Effector memory CD8-positive, alpha-beta T cell (primary cell): Measurements from ENCODE around the gene SYNGAP1.
"Not testable (repeated sequence)": the region's sequence is repeated elsewhere in the genome, so short reads cannot be mapped to it uniquely, and the experiment has no call there.

Source experiments
- ATAC-seq: fragments of 150-1000 bp; cut with Tn5 transposase; replicated peaks from 2 replicates; pipeline ENCODE4 v1.10.0; 2021; ENCODE audit warnings: mild to moderate bottlenecking, moderate library complexity
- DNase-seq, 3 experiments: peaks; one replicate each; pipeline ENCODE4 v3.0.0; 2021
- H3K27ac Mint-ChIP-seq, 2 donors: one replicate each; pipeline ENCODE4 v1.8.0; 2022; ENCODE audit warnings: mild to moderate bottlenecking in 2 of 2, mixed read lengths in 2 of 2, moderate library complexity in 2 of 2
- H3K27me3 Mint-ChIP-seq, 2 donors: one replicate each; pipeline ENCODE4 v1.8.0; 2022; ENCODE audit warnings: mixed read lengths in 2 of 2
- H3K36me3 Mint-ChIP-seq: one replicate; pipeline ENCODE4 v1.8.0; 2022; ENCODE audit warnings: mild to moderate bottlenecking, moderate library complexity, mixed read lengths; ENCODE audit not compliant: insufficient read depth
- H3K4me1 Mint-ChIP-seq, 2 donors: one replicate each; pipeline ENCODE4 v1.8.0; 2022; ENCODE audit warnings: low read depth in 2 of 2, mixed read lengths in 2 of 2
- H3K4me3 Mint-ChIP-seq, 2 donors: one replicate each; pipeline ENCODE4 v1.8.0; 2022; ENCODE audit warnings: mild to moderate bottlenecking in 2 of 2, mixed read lengths in 2 of 2, moderate library complexity in 2 of 2
- H3K9me3 Mint-ChIP-seq, 2 donors: one replicate each; pipeline ENCODE4 v1.8.0; 2022; ENCODE audit warnings: mixed read lengths in 2 of 2
- total RNA-seq, 9 experiments: gene quantifications; one replicate each; lab custom pipeline; 2026; lab: John Stamatoyannopoulos, UW

SYNGAP1 gene
- total RNA-seq = 5.9 to 60.5 (median 24.5) reads per million in 9 experiments

DNA sequence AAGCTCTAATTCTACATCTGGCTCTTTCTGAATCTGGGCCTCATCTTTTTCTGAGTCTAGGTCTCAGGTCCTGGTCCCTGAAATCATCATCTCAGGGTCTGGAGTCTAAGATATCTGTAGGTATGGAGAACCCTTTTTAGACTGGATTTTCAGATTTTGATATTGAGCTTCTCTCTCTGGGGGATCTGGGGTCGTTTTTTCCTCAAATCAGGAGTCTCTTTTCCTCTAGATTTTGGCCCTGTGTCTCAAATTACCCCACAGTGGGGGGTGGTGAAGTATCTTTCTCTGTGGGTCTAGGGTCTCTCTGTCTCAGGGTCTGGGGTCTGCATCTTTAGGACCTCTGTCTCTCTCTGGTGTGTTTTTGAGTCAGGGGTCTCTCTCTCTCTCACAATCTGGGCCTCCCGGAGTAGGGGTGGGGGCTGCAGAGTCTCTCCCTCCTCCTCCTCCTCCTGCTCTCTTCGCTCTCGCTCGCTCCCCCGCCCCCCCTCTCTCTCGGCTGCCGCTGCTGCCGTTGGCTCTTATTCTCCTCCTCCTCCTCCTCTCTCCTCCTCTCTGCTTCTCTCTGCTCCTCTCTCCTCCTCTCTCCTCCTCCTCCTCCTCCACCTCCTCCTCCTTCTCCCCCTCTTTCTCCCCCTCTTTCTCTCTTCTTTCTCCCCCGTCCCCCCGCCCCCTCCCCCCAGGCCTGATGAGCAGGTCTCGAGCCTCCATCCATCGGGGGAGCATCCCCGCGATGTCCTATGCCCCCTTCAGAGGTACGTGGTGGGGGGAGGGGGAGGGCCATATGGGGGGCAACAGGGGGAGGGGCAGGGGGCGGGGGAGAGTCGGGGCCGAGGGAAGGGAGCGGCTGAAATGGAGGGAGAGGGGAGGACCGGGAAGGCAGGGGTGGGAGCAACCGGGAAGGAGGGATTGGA lies at the start of gene SYNGAP1:
Gene SYNGAP1, plus strand, starts transcription at position 486 of the 911 bp plus-strand sequence. Its CDS starts 200 bp downstream, at position 686.
- H3K9me3 Mint-ChIP-seq = no peaks in the 10 kb centered on the region
- peak within 1 kb of the TSS; percentile 94 to 97 for H3K4me3 Mint-ChIP-seq
- DNase-seq (no peak), ATAC-seq (no peak)
- H3K27me3 Mint-ChIP-seq = no peaks in the 10 kb centered on the region
- H3K4me1 Mint-ChIP-seq = peaks cover 51 to 55% of the 10 kb centered on the region in 2 donors
- peaks cover 51% of the 10 kb centered on the region for H3K36me3 Mint-ChIP-seq
- H3K27ac Mint-ChIP-seq = peak within 1 kb of the TSS; percentile 98 to 100

DNA sequence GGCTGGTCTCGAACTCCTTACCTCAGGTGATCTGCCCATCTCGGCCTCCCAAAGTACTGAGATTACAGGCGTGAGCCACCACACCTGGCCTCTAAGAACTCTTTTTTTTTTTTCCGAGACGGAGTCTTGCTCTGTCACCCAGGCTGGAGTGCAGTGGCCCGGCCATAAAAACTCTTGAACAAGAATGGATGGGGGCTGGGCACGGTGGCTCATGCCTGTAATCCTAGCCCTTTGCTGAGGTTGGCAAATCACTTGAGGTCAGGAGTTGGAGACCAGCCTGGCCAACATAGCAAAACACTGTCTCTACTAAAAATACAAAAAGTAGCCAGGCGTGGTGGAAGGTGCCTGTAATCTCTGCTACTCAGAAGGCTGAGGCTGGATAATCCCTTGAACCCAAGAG lies 48.0 kb upstream of the SYNGAP1 start:
- peaks cover 9 to 25% of the 10 kb centered on the region in 2 donors for H3K4me1 Mint-ChIP-seq
- H3K9me3 Mint-ChIP-seq, H3K36me3 Mint-ChIP-seq, ATAC-seq, H3K27me3 Mint-ChIP-seq, H3K27ac Mint-ChIP-seq, DNase-seq, H3K4me3 Mint-ChIP-seq: not testable (repeated sequence)

DNA sequence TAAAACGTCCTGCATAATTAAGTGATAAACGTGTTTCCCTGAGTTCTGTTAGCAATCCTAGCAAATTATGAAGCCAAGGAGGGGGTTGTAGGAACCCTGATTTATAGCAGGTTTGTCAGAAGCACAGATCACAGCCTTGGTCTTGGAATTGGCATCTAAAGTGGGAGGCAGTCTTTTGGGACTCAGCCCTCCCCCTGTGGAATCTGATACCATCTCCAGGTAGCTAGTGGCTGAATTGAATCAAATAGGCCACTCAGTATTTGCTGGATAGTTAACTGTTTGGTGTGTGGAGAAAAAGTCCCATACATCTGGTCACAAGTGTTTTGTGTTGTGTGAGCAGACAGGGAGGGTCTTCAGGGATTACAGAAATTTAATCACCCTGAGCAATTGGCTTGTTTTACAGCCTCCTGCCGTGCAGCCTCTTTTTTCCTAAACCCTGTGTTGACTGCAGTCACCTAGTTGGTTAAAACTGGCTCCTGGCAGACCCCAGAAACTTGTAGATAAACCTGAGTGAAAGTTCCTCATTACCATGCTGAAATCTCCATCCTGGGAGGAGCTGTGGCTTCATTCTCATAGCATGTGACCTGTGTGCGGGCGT lies 47.2 kb upstream of the SYNGAP1 start:
- H3K9me3 Mint-ChIP-seq = no peaks in the 10 kb centered on the region
- no peak overlapping the region for H3K4me3 Mint-ChIP-seq
- peaks cover 4% of the 10 kb centered on the region for H3K36me3 Mint-ChIP-seq
- peak overlapping the region in 1 of 2 donors; percentile 94 for H3K27ac Mint-ChIP-seq
- no peaks in the 10 kb centered on the region for H3K27me3 Mint-ChIP-seq
- no peak for ATAC-seq
- DNase-seq = no peak
- H3K4me1 Mint-ChIP-seq = peaks cover 9 to 25% of the 10 kb centered on the region in 2 donors

DNA sequence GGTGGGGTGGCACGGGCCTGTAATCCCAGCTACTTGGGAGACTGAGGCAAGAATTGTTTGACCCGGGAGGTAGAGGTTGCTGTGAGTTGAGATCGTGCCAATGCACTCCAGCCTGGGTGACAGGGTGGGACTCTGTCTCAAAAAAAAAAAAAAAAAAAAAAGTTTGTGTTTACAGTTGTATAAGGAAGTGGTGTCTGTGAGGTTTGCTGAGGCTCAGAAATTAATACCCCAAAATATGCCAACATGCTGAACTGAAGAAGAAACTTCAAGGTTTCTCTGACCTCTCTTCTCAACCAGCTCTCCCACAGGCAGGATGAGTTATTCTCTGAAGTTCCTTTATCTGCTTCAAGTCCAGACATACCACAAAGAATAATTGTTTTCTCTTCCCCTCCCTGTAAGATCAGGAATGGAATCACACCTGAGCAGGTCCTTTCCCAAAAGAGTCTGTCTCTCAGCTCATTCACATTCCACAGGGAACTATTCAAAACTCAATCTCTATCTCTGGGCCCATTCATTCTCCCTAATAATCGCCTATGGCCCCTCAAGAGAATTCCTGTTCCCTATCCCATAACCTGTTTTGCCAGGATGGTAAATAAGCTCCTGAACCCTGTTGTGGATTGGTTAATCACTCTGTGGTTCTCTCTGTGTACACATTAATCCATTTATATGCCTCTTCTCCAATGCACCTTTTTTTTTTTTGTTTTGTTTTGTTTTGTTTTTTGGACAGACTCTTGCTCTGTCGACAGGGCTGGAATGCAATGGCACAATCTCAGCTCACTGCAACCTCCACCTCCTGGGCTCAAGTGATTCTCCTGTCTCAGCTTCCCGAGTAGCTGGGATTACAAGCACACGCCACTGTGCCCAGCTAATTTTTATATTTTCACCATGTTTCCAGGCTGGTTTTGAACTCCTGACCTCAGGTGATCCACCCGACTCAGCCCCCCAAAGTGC lies 45.6 kb upstream of the SYNGAP1 start:
- Mint-ChIP-seq H3K4me1 (peaks cover 9 to 25% of the 10 kb centered on the region in 2 donors), H3K27me3 (no peaks in the 10 kb centered on the region), H3K27ac (peak overlapping the region; percentile 92 to 94), H3K9me3 (no peaks in the 10 kb centered on the region), H3K4me3 (peak overlapping the region; percentile 22 to 25), H3K36me3 (peaks cover 4% of the 10 kb centered on the region)
- ATAC-seq (peak; percentile 81), DNase-seq (peak in 1 of 3 experiments; percentile 11)

DNA sequence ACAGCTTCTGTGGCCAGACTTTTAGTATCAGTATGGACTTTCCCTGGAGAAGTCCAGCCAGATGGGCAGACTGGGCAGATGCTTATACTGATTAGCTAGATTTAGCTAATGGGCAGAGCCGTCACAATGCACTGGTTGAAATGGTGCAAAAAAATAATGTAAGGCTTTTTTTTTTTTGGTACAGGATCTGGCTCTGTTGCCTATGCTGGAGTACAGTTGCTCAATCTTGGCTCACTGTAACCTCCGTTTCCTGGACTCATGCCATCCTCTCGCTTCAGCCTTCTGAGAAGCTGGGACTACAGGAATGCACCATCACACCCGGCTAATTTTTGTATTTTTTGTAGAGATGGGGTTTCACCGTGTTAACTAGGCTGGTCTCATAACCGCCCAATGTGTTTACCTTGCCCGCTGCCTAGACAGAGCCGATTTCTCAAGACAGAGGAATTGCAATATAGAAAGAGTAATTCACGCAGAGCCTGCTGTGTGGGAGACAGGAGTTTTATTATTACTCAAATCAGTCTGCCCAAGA lies 44.7 kb upstream of the SYNGAP1 start:
- Mint-ChIP-seq H3K9me3 (no peaks in the 10 kb centered on the region), H3K27me3 (no peaks in the 10 kb centered on the region), H3K4me3 (peak overlapping the region in 1 of 2 donors; percentile 25), H3K36me3 (peaks cover 4% of the 10 kb centered on the region), H3K27ac (peak overlapping the region; percentile 92 to 94), H3K4me1 (peaks cover 9 to 25% of the 10 kb centered on the region in 2 donors)
- no peak for ATAC-seq
- DNase-seq = no peak

DNA sequence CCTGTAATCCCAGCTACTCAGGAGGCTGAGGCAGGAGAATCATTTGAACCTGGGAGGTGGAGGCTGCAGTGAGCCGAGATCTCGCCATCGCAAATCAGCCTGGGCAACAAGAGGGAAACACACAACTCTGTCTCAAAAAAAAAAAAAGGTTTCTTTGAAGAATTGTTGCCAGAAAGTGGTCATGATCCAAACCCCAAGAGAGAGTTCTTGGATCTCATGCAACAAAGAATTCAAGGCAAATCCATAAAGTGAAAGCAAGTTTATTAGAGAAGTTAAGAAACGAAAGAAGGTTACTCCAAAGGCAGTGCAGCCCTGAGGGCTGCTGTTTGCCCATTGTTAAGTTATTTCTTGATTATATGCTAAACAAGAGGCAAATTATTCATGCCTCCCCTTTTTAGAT lies 42.7 kb upstream of the SYNGAP1 start:
- ATAC-seq (no peak), DNase-seq (no peak)
- Mint-ChIP-seq H3K36me3 (peaks cover 4% of the 10 kb centered on the region), H3K4me1 (peaks cover 9 to 25% of the 10 kb centered on the region in 2 donors), H3K4me3 (no peak overlapping the region), H3K27me3 (no peaks in the 10 kb centered on the region), H3K9me3 (no peaks in the 10 kb centered on the region), H3K27ac (no peak overlapping the region)

DNA sequence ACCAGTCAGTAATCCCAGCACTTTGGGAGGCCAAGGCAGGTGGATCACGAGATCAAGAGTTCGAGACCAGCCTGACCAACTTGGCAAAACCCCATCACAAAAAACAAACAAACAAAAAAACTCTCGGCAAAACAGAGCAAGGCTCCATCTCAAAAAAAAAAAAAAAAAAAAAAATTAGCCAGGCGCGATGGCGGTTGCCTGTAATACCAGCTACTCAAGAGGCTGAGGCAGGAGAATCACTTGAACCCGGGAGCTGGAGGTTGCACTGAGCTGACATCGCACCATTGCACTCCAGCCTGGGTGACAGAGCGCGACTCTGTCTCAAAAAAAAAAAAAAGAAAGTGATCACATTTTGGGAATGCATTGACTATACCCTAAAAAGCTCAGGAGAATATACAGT lies 40.7 kb upstream of the SYNGAP1 start:
- H3K4me3 Mint-ChIP-seq, H3K27me3 Mint-ChIP-seq, DNase-seq, ATAC-seq, H3K9me3 Mint-ChIP-seq, H3K36me3 Mint-ChIP-seq, H3K27ac Mint-ChIP-seq: not testable (repeated sequence)
- H3K4me1 Mint-ChIP-seq = peaks cover 9 to 19% of the 10 kb centered on the region in 2 donors

DNA sequence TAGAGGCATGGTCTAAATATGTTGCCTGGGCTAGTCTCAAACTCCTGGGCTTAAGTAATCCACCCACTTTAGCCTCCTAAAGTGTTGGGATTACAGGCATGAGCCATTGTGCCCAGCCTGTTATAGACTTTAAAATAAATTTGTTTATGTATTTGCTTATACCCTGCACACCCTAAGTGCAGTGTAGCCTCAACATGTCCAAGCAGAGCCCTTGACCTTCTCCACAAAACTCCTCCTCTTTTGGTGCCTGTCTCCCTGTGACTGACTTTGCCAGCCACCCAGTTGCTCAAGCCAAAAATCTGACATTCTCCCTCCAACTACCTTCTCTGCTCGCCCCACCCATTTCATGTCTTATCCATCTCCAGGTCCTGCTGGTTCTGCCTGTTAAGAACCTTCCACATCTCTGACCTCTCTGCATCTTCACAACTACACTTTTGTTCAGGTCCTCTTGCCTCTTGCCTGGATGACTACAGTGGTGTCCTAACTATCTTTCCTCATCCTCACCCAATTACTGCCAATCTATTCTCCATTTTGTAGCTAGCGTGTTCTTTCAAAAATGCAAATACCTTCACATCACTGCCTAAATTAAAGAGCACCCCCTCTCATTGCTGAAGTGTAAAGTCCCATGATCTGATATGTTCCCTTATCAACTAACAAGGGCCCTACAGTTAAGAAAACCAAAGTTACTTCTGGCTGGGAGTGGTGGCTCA lies 39.4 kb upstream of the SYNGAP1 start:
- DNase-seq = no peak
- ATAC-seq = no peak
- Mint-ChIP-seq H3K4me1 (peaks cover 2 to 7% of the 10 kb centered on the region in 2 donors), H3K27ac (peak overlapping the region in 1 of 2 donors; percentile 22), H3K27me3 (no peaks in the 10 kb centered on the region), H3K9me3 (no peaks in the 10 kb centered on the region), H3K4me3 (no peak overlapping the region), H3K36me3 (no peaks in the 10 kb centered on the region)

DNA sequence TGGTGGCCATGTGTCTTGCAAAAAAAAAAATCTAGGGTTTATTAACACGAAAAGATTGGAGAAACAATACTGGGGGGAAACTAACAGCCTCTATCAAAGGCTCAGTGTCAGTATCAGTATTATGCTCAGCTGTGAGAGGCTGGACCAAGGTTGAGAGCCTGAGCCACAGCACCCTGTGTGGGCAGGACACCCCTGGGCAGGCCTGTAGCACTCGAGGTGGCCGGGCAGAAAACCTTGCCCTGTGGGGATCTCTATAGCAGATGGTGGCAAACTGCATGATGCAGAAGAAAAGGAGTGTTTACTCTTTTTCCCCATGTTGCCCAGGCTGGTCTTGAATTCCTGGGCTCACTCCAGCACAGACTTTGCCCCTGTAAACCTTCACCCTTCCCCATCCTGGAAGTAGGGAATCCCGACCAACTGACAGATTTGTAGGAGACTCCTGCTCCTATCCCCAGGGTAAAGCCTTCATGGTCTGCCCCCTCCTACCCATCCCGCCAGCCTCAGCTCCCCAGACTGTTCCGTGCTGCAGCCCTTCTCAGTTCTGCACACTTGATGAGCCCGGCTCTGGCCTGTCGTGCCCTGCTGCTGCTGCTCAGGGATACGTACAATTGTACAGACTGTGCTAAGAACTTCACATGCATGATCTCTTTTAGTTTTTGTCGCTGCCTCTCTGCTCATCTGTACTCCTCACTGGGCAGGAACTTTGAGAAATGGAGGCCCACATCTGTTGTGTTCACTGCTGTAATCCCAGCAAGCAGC lies 36.3 kb upstream of the SYNGAP1 start:
- Mint-ChIP-seq H3K4me1 (peaks cover 0 to 2% of the 10 kb centered on the region in 2 donors), H3K27ac (no peak overlapping the region), H3K27me3 (no peaks in the 10 kb centered on the region), H3K36me3 (no peaks in the 10 kb centered on the region), H3K4me3 (no peak overlapping the region), H3K9me3 (no peaks in the 10 kb centered on the region)
- ATAC-seq (no peak), DNase-seq (no peak)

DNA sequence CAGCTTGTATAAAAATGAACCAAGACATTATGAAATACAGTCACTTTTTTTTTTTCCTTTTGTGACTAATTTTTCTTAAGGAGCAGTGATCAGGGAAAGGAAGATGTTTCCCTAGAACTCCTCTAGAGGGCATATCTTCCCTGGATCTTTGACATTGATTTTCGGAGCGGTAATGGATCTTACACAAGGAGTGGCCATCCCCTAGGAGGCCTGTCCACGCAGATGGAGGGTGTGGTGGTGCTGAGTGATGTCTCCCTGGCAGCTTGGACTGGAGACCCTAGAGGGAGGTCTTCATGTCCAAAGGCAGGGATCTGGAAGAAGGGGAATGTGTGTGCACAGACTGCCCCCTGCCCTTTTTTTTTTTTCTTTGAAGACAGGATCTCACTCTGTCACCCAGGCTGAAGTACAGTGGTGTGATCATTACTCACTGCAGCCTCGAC lies 35.3 kb upstream of the SYNGAP1 start:
- DNase-seq (no peak), ATAC-seq (no peak)

DNA sequence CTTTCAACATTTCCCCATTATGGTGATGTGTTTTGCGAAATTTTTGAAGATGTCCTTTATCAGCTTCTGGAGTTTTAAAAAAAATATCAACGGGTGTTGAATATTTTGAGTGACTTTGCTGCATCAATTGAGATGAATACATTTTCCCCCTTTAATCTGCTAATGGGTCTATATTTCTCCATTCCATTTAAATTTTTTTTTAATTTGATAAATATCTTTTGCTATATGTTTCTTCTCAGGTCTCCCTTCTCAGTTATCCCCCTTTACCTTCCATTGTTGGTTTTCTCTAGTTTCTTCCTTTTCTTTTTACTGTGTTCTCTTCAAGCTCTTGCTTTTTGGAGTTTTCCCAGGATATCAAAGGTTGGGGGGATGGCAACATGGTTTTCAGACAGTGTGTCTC lies 29.7 kb upstream of the SYNGAP1 start:
- Mint-ChIP-seq H3K4me1 (peaks cover 15 to 30% of the 10 kb centered on the region in 2 donors), H3K36me3 (peaks cover 6% of the 10 kb centered on the region), H3K4me3 (no peak overlapping the region), H3K27ac (peak overlapping the region in 1 of 2 donors; percentile 78), H3K9me3 (no peaks in the 10 kb centered on the region), H3K27me3 (no peaks in the 10 kb centered on the region)
- ATAC-seq (no peak), DNase-seq (no peak)

More for the DNA sequence above, 35.3 kb upstream of the SYNGAP1 start:
- H3K27me3 Mint-ChIP-seq = no peaks in the 10 kb centered on the region
- peaks cover 0 to 2% of the 10 kb centered on the region in 2 donors for H3K4me1 Mint-ChIP-seq
- H3K36me3 Mint-ChIP-seq = no peaks in the 10 kb centered on the region
- H3K4me3 Mint-ChIP-seq = no peak overlapping the region
- no peak overlapping the region for H3K27ac Mint-ChIP-seq
- H3K9me3 Mint-ChIP-seq = no peaks in the 10 kb centered on the region
